Mucosa of stomach (tissue), 1 donor: ENCODE measurements around the gene WASHC1.
"Not testable (repeated sequence)": the region's sequence is repeated elsewhere in the genome, so short reads cannot be mapped to it uniquely, and the experiment has no call there.

Experiments used
- H3K27me3 ChIP-seq: one replicate; pipeline ENCODE4 v1.7.0; 2013; ENCODE audit warnings: mild to moderate bottlenecking, low read length; ENCODE audit not compliant: control insufficient read depth, insufficient read depth
- H3K36me3 ChIP-seq: one replicate; pipeline ENCODE4 v1.7.0; 2013; ENCODE audit warnings: low read length; ENCODE audit not compliant: control insufficient read depth, insufficient read depth
- H3K4me1 ChIP-seq: one replicate; pipeline ENCODE4 v1.7.0; 2013; ENCODE audit warnings: mild to moderate bottlenecking, low read length; ENCODE audit not compliant: control insufficient read depth, insufficient read depth
- H3K4me3 ChIP-seq: one replicate; pipeline ENCODE4 v1.7.0; 2013; ENCODE audit warnings: low read length
- H3K9ac ChIP-seq: one replicate; pipeline ENCODE4 v1.7.0; 2013; ENCODE audit warnings: mild to moderate bottlenecking, low read length, moderate library complexity
- H3K9me3 ChIP-seq: one replicate; pipeline ENCODE4 v1.7.0; 2013; ENCODE audit warnings: mild to moderate bottlenecking, low read length, moderate library complexity; ENCODE audit not compliant: control insufficient read depth
- donor health status: Pancreatic carcinoma.

The WASHC1 gene, protein sequence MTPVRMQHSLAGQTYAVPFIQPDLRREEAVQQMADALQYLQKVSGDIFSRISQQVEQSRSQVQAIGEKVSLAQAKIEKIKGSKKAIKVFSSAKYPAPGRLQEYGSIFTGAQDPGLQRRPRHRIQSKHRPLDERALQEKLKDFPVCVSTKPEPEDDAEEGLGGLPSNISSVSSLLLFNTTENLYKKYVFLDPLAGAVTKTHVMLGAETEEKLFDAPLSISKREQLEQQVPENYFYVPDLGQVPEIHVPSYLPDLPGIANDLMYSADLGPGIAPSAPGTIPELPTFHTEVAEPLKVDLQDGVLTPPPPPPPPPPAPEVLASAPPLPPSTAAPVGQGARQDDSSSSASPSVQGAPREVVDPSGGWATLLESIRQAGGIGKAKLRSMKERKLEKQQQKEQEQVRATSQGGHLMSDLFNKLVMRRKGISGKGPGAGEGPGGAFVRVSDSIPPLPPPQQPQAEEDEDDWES

DNA sequence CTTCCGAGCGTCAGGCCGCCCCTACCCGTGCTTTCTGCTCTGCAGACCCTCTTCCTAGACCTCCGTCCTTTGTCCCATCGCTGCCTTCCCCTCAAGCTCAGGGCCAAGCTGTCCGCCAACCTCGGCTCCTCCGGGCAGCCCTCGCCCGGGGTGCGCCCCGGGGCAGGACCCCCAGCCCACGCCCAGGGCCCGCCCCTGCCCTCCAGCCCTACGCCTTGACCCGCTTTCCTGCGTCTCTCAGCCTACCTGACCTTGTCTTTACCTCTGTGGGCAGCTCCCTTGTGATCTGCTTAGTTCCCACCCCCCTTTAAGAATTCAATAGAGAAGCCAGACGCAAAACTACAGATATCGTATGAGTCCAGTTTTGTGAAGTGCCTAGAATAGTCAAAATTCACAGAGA is at the start of gene WASHC1:
Gene WASHC1, minus strand, starts transcription at position 101 of the 400 bp plus-strand sequence. CDS start 4,457 bp downstream, outside the sequence.
- not testable (repeated sequence) for H3K4me1 ChIP-seq, H3K27me3 ChIP-seq, H3K9me3 ChIP-seq, H3K9ac ChIP-seq, H3K4me3 ChIP-seq, H3K36me3 ChIP-seq

DNA sequence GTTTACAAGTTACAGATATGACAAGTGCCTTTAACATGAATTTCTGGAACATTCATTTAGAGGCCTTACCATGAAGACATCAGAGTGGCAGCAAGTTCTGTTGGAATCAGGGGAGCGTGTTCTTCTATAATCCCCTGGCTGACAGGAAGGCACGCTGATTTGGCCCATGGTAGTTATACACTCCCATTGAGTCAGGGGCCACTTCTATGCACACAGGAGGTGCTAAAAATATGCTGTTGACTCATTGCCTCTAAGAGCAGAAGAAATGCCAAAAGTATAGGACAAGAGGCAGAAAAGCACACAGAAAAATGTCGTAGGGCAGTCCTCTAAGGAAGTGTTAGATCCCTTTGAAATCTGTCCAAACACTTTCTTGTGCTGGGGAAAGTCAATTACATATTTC is 49.1 kb upstream of the WASHC1 start:
- not testable (repeated sequence) for H3K27me3 ChIP-seq, H3K4me1 ChIP-seq, H3K4me3 ChIP-seq, H3K9me3 ChIP-seq, H3K9ac ChIP-seq, H3K36me3 ChIP-seq

DNA sequence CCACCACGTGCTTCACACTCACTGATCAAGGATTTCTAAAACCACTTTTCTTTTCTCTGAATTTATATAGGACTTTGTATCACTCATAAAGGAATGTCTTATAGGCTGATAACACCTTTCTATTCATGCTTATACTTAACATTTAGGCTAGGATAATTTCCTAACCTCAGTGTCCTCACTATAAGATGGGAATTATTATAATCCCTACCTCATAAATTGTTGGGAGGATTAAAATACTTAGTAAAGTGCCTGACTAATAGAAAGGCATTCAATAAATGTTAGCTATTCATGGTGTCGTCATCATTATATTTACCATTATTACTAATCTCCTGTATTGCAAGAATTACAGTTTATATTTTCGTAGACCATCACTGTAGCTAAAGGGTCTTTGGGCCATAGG is 47.1 kb upstream of the WASHC1 start:
- not testable (repeated sequence) for H3K9me3 ChIP-seq, H3K4me3 ChIP-seq, H3K27me3 ChIP-seq, H3K9ac ChIP-seq, H3K4me1 ChIP-seq, H3K36me3 ChIP-seq

DNA sequence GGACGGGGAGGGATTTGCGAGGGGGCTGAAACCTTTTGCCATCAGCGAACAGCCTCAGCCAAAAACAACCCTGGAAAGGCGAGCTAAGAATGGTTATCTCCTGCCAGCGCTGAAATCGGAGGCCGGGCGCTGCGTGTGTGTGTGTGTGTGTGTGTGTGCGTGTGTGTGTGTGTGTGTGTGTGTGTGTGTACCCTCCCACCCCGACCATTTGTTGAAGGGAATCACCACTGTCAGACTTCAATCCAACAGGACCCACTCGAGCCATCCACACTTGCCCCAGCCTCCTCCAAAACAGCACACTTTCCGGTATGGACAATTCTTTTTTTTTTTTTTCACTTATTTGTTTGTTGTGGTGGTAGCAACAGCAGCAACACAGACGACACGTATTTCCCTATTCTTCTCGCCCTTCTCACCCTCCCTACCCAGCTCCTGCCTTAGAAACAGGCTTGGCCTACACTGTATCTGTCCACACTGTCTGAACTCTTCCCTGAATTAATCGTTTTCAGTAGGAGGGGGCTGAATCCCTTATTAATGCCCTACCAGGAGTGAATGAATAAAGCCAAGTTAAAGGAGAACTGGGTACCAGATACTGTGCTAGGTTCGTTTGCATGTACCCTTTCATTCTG is 44.8 kb upstream of the WASHC1 start:
- H3K27me3 ChIP-seq, H3K4me1 ChIP-seq, H3K9me3 ChIP-seq, H3K9ac ChIP-seq, H3K4me3 ChIP-seq, H3K36me3 ChIP-seq: not testable (repeated sequence)

DNA sequence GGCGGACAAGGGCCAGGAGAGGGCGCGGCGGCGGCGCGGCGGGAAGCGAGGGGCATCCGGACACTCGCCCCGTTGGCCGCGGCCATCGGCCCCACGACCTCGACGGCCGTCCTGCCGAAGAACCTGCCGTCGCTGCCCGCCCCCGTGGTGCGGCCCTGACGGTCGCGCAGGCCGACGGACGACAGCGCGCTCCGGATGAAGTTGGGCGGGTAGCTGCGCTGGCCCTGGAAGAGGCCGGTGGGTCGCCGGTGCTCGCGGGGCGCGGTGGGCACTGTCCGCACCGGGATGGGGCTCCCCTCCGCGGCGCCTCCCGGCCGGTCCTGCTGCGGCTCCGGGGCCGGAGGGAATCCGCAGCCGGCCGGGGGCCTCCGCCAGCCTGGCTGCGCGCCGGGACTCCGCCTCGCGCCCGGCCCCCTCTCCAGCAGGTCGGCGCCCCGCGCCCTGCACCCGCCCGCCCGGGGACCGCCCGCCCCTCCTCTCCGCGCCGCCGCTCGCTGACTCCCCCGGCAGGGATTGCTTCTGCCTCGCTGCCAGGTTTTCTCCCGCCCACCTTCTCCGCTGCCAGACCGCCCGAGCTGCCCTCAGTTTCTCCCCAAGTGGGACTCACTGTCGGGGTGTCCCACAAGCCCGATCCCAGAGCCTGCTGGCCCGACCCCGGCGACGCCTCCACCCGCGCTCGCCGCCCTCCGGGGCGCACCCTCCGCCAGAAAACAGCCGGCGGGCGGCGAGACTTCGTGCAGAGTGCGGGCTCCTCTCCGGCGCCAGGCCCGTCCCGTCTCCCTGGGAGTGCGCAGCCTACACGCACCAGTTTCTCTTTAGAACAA is 44.0 kb upstream of the WASHC1 start:
- not testable (repeated sequence) for H3K4me3 ChIP-seq, H3K4me1 ChIP-seq, H3K9me3 ChIP-seq, H3K9ac ChIP-seq, H3K27me3 ChIP-seq, H3K36me3 ChIP-seq

DNA sequence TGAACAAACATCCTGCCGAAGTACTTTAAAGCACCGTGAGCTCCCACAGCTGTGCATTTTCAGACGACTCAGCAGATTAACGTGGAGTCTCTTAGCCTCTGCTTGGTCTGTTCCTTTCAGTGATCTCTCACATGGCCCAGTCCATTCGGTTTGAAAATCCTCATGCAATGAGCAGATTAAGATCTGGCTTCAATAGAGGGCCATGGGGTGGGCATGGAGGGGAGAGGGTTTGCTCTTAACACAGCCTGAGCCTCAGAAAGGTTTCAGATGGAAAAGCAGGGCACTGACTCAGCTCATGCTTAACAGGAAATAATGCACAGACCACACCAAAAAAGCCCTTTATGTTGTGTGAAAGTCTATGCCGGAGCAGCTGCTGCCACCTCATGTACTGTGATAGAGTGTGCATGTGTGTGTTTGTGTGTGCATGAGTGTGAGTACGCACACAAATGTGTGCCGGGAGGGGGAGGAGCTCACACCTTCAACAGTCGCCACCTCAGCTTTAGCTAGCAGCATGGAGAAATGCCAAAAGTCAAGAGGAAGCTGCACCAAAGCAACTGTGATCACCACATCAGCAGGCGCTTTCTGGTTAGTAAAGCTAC is 33.9 kb upstream of the WASHC1 start:
- H3K4me3 ChIP-seq, H3K4me1 ChIP-seq, H3K36me3 ChIP-seq, H3K9me3 ChIP-seq, H3K27me3 ChIP-seq, H3K9ac ChIP-seq: not testable (repeated sequence)

DNA sequence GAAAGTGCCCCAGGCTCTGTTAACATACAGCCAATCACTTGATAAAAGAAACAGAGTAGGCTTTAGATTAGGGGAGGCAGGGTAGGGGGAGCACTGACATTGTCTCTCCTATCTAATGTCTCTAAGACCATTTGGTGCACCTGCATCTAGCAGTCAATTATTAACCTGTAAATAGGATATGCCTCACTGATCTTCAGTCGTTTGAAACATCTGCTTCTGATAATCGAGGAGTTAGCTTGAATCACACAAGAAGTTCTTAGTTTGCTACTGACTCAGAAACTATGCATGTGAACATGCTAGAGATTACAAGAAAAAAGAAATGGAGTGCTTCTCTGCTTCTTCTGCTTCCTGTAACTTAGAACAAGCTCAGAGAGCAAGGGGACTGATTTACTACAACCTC is 23.4 kb upstream of the WASHC1 start:
- H3K27me3 ChIP-seq, H3K4me1 ChIP-seq, H3K36me3 ChIP-seq, H3K9ac ChIP-seq, H3K9me3 ChIP-seq, H3K4me3 ChIP-seq: not testable (repeated sequence)

DNA sequence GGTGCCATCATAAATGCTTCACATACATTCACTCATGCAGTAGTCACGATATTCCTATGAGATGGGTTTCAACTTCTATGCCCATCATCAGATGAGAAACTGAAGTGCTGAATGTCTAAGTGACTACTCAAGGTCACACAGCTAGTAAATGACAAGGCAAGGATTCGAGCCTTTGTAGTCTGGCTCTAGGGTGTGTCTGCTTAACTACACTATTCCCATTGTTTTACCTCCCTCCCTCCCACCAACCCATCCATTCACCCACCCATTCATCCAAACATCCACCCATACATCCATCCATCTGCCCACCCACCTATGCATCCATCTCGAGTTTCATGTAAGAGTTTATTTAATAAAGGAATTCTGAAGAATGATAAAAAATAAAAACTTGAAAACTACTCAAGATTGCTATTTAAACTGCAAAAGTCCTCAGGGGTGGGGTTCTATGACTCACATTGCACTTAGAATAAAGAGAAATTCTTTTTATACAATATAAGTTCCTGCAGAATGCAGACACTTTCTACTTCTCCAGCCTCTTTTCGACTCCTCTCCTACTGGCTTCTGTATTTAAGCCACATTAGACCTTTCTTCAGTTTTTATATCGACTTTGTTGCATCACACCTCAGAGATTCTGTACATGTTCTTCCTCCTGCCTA is 19.1 kb upstream of the WASHC1 start:
- H3K4me3 ChIP-seq, H3K36me3 ChIP-seq, H3K27me3 ChIP-seq, H3K4me1 ChIP-seq, H3K9ac ChIP-seq, H3K9me3 ChIP-seq: not testable (repeated sequence)

DNA sequence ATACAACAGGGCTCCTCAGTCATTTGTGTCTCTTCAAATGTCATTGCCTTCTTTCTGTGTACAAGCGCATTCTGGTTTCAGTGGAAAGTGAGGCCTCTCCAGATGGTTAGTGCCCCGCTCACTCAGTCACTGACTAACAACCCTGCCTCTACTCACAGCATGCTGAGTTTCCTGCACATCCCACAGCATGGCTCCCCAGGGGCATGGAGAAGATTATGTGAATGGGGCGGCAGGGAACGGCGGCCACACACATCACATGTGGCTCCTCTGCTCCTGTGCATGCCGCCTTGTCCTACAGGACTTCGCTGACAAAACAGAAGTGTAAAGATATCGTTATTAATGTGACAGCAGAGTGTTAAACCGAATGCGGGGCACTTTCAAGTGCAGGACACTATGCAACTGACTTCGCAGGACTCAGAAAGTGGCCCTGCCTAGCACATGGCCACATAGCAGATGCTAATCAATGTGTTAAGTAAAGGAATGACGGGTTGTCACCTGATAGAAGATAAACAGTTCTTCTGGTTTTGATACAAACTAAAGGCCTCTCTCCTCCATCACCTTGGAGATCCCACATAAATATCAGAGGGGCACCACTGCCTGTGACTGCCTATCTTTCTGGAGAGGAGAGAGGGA is 17.5 kb upstream of the WASHC1 start:
- not testable (repeated sequence) for H3K4me1 ChIP-seq, H3K9ac ChIP-seq, H3K36me3 ChIP-seq, H3K27me3 ChIP-seq, H3K9me3 ChIP-seq, H3K4me3 ChIP-seq

DNA sequence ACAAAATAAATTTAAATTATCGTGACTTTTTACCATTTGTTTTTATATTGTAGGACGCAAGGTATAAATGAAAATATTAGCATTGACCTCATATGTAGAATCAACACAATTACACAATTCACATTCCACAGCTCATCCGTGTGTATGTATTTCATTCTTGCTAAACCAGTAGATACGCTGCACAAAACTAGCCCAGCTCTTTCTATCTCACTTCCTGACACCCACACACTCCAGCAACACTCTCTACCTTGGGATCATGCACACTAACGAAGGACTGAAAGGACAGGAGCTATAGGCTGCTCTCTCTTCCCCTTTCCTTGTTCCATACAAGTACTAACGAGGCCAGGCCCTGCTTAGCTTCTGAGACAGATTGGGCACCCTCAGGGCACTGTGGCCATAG is 16.9 kb upstream of the WASHC1 start:
- not testable (repeated sequence) for H3K9me3 ChIP-seq, H3K4me3 ChIP-seq, H3K9ac ChIP-seq, H3K27me3 ChIP-seq, H3K36me3 ChIP-seq, H3K4me1 ChIP-seq

DNA sequence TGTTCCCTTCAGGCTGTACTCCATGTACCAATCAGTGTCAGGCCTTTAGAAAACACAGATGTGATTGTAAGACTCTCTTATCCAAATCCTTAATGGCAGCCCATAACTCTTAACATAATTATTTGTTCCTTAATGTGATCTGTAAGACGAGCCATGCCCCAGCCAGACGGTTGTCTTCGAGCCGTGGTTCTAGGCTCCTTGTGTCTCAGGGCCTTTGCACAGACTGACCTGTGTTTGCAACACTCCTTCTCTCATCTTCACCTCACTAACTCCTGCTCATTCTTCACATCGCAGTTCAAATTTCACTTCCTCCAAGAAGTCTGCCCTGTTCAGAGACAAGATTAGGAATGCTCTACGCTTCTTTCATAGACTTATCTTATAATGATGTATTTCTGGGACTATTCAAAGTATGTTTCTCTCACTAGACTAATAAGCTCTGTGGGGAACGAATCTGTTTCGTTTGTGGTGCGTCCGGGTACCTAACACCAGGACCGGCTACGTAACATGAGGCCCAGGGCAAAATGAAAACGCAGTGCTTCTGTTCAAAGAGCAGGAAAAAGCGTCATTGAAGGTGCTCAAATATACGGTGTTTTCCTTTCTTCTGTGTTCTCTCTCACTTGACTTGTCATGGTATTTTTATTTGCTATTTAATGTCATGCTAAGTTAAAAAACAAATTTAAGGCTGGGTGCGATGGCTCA is 16.1 kb upstream of the WASHC1 start:
- not testable (repeated sequence) for H3K36me3 ChIP-seq, H3K9me3 ChIP-seq, H3K4me1 ChIP-seq, H3K27me3 ChIP-seq, H3K9ac ChIP-seq, H3K4me3 ChIP-seq
